Activated T-helper 1 cell treated with anti-CD3 and anti-CD28 coated beads, Interleukin-2, amount 50 U/mL, for 16 hours (primary cell): ENCODE results near the gene MEPCE.

Source experiments
- DNase-seq, 2 donors: peaks; one replicate each; pipeline ENCODE4 v3.0.0-alpha.2; 2020; ENCODE audit warnings: low read depth in 1 of 2, low spot score in 1 of 2

The MEPCE gene

GRCh38 chr7:100482728-100483089 lies 53.1 kb downstream of the MEPCE start:
- no peak for DNase-seq

- peak; percentile 69 to 78 for DNase-seq
These were observed 53.6 kb downstream of the MEPCE start for GRCh38 chr7:100483090-100483721.
